A549 (cell line): ENCODE results near the gene HIVEP3. TPM values are rescaled to one million over a fixed set of nuclear protein-coding genes. Genes with fewer than 3 reads are reported as not detected.

Experiments used
- ATAC-seq, 2 experiments: fragments of 200-7000 bp in 1 of 2; fragments of >200 bp in 1 of 2; cut with Nextera tagmentation in 1 of 2; cut with Tn5 transposase in 1 of 2; 3 replicates each; pipeline versions ENCODE4 v1.8.0 to v1.9.1; 2018 to 2020; ENCODE audit warnings: mild to moderate bottlenecking in 1 of 2, moderate library complexity in 1 of 2
- CTCF ChIA-PET: fragments of 300-600 bp; sonication (Branson Sonifier 250); formaldehyde crosslinking; extraction: SDS; loops from one replicate; lab custom pipeline; 2021; ENCODE audit warnings: antibody characterized with exemption, inconsistent platforms; lab: Yijun Ruan, JAX
- POLR2A ChIA-PET: fragments of 350-600 bp; formaldehyde crosslinking; extraction: SDS; loops from one replicate; lab custom pipeline; 2021; ENCODE audit warnings: antibody characterized with exemption, inconsistent platforms; lab: Yijun Ruan, JAX
- DNase-seq, 2 experiments: peaks; one replicate each; pipeline versions ENCODE4 v3.0.0 to v3.0.0-alpha.2; 2011 to 2016; ENCODE audit warnings: low read depth in 1 of 2, low spot score in 1 of 2
- FAIRE-seq: peaks from 2 replicates; lab custom pipeline; 2011; peaks lifted over from hg19 to GRCh38; lab: Jason Lieb, UNC
- H3K27ac ChIP-seq, 2 experiments: fragments of >200 bp; sonication (Bioruptor Twin); formaldehyde crosslinking; 3 replicates each; pipeline ENCODE4 v1.5.1; 2016 to 2017
- H3K4me1 ChIP-seq: fragments of >200 bp; sonication (Bioruptor Twin); formaldehyde crosslinking; 3 replicates; pipeline ENCODE4 v1.6.1; 2016
- H3K4me2 ChIP-seq: fragments of >200 bp; sonication (Bioruptor Twin); formaldehyde crosslinking; 3 replicates; pipeline ENCODE4 v1.6.1; 2016
- H3K4me3 ChIP-seq: fragments of >200 bp; sonication (Bioruptor Twin); formaldehyde crosslinking; 3 replicates; pipeline ENCODE4 v1.5.1; 2016
- H3K9me3 ChIP-seq: fragments of >200 bp; sonication (Bioruptor Twin); formaldehyde crosslinking; 3 replicates; pipeline ENCODE4 v1.6.1; 2016
- BCL3 ChIP-seq: fragments of >200 bp; sonication (Bioruptor Twin); formaldehyde crosslinking; IDR thresholded peaks from 3 replicates; pipeline ENCODE4 v1.6.1; 2016
- CHD2 ChIP-seq: fragments of 150-350 bp; IDR thresholded peaks from 2 replicates; pipeline ENCODE4 v1.6.1; 2014; ENCODE audit warnings: low read length; ENCODE audit not compliant: partially characterized antibody
- EHF ChIP-seq: fragments of 250-450 bp; sonication (Bioruptor Pico); IDR thresholded peaks from 2 replicates; pipeline ENCODE4 v1.5.0; 2020; ENCODE audit warnings: mild to moderate bottlenecking
- ELK1 ChIP-seq: fragments of 150-350 bp; IDR thresholded peaks from 2 replicates; pipeline ENCODE4 v1.6.1; 2014; ENCODE audit warnings: low read depth, mild to moderate bottlenecking, low read length
- FOSL2 ChIP-seq, 2 experiments: fragments of 450-650 bp in 1 of 2; fragments of >200 bp in 1 of 2; sonication (Bioruptor Twin) in 1 of 2; formaldehyde crosslinking; IDR thresholded peaks; 2 replicates each; pipeline versions ENCODE4 v1.5.0 to v1.6.1; 2016 to 2020; ENCODE audit warnings: mild to moderate bottlenecking in 1 of 2, moderate library complexity in 1 of 2
- HMGXB4 ChIP-seq: fragments of 250-450 bp; sonication (Bioruptor Pico); IDR thresholded peaks from 2 replicates; pipeline ENCODE4 v1.5.0; 2021; ENCODE audit warnings: mild to moderate bottlenecking, moderate library complexity, borderline replicate concordance
- JUN ChIP-seq, 2 experiments: fragments of >200 bp; sonication (Bioruptor Twin); formaldehyde crosslinking; IDR thresholded peaks; 2 replicates in 1 of 2; 3 replicates in 1 of 2; pipeline ENCODE4 v1.6.1; 2016 to 2017
- KDM1A ChIP-seq: fragments of 200-600 bp; sonication (generic); IDR thresholded peaks from 2 replicates; pipeline ENCODE4 v1.6.1; 2016; ENCODE audit warnings: low read depth, mild to moderate bottlenecking
- MAZ ChIP-seq: fragments of 150-350 bp; IDR thresholded peaks from 2 replicates; pipeline ENCODE4 v1.6.1; 2014; ENCODE audit warnings: antibody characterized with exemption, low read depth, low read length, borderline replicate concordance
- NPAS2 ChIP-seq: fragments of 250-450 bp; sonication (Bioruptor Pico); IDR thresholded peaks from 2 replicates; pipeline ENCODE4 v1.8.0; 2022; ENCODE audit warnings: mild to moderate bottlenecking, moderate library complexity, borderline replicate concordance
- PBX3 ChIP-seq: IDR thresholded peaks from 2 replicates; pipeline ENCODE4 v1.6.1; 2012
- PHF8 ChIP-seq: fragments of 200-600 bp; sonication (generic); IDR thresholded peaks from 2 replicates; pipeline ENCODE4 v1.6.1; 2016; ENCODE audit warnings: low read depth, mild to moderate bottlenecking, antibody characterized with exemption, moderate library complexity, borderline replicate concordance
- RAD21 ChIP-seq, 2 experiments: fragments of >200 bp in 1 of 2; sonication (Bioruptor Twin) in 1 of 2; formaldehyde crosslinking in 1 of 2; IDR thresholded peaks in 1 of 2; conservative IDR thresholded peaks in 1 of 2; 2 replicates in 1 of 2; 3 replicates in 1 of 2; pipeline ENCODE4 v1.6.1; 2012 to 2018; ENCODE audit warnings: inconsistent platforms in 1 of 2
- RNF2 ChIP-seq: fragments of 200-600 bp; sonication (generic); IDR thresholded peaks from 2 replicates; pipeline ENCODE4 v1.6.1; 2016; ENCODE audit warnings: low read depth, mild to moderate bottlenecking, antibody characterized with exemption, moderate library complexity, borderline replicate concordance
- SMC3 ChIP-seq: fragments of >200 bp; sonication (Bioruptor Twin); formaldehyde crosslinking; IDR thresholded peaks from 3 replicates; pipeline ENCODE4 v1.6.1; 2018; ENCODE audit warnings: inconsistent platforms
- TP53 ChIP-seq: fragments of 250-450 bp; sonication (Bioruptor Pico); IDR thresholded peaks from 2 replicates; pipeline ENCODE4 v1.5.0; 2021; ENCODE audit warnings: mild to moderate bottlenecking, moderate library complexity
- ZC3H11A ChIP-seq: fragments of 450-650 bp; IDR thresholded peaks from 2 replicates; pipeline ENCODE4 v1.6.1; 2014; ENCODE audit warnings: antibody characterized with exemption, mild to moderate bottlenecking
- WGBS: methylation state at CpG from one replicate; pipeline ENCODE4 v1.1.6; 2017; ENCODE audit errors: missing lambda C conversion rate; 5-methylcytosine and 5-hydroxymethylcytosine counted together
- polyA plus RNA-seq, 4 experiments: library from polyadenylated mRNA; depleted of rRNA in 3 of 4; stranded (reverse); fragments of >200 nt; fragmentation: RNase III in 1 of 4; extraction: RNeasy Plus Mini Kit Qiagen cat#74134 plus additional on column Dnase treatment in 1 of 4; gene quantifications; 2 replicates in 3 of 4; 3 replicates in 1 of 4; pipeline ENCODE4 v1.2.3, GENCODE V29; 2011 to 2017

HIVEP3 gene
- polyA plus RNA-seq, 2 of the 4 experiments (the other 2 are of a cell fraction), result 1.5 to 2.0 TPM

- ChIA-PET POLR2A (no interaction called here), CTCF (interaction anchor here (1.6 kb wide), 1 partner anchor 84 kb away, joined by 4 read pairs; no protein-coding TSS in a partner anchor)
- Histone ChIP-seq H3K9me3 (no peaks in the 10 kb centered on the region), H3K27ac (no peak overlapping the region), H3K4me3 (no peak overlapping the region), H3K4me2 (no peak overlapping the region), H3K4me1 (peaks cover 10% of the 10 kb centered on the region; the same call in 1 of the 3 replicates)
- no peak for DNase-seq
- 82% methylated on average over 10 of the region's 12 CpGs for WGBS
- FAIRE-seq, result no peak
- ATAC-seq, result no peak
- TF ChIP-seq PHF8 (no peak), RAD21 (conservative IDR thresholded peaks at IDR 0.05 in 1 of 2, IDR thresholded peaks at IDR 0.05 in 1 of 2) (no peak), KDM1A (no peak), RNF2 (no peak), TP53 (no peak)
Observed at GRCh38 chr1:41658431-41659158, 260.1 kb downstream of the HIVEP3 start.

GRCh38 chr1:41657679-41658295 lies 260.9 kb downstream of the HIVEP3 start:
- Histone ChIP-seq H3K4me2 (no peak overlapping the region), H3K4me1 (peaks cover 7% of the 10 kb centered on the region; the same call in 1 of the 3 replicates), H3K27ac (no peak overlapping the region), H3K4me3 (no peak overlapping the region), H3K9me3 (no peaks in the 10 kb centered on the region)
- ChIA-PET CTCF (no interaction called here), POLR2A (no interaction called here)
- TF ChIP-seq FOSL2 (IDR thresholded peaks at IDR 0.05) (no peak), FOSL2 (CRISPR knock-in tag; IDR thresholded peaks at IDR 0.05) (no peak), ZC3H11A (no peak), EHF (CRISPR knock-in tag) (no peak), CHD2 (no peak), BCL3 (no peak), NPAS2 (no peak), MAZ (no peak), SMC3 (no peak), JUN (IDR thresholded peaks at IDR 0.05) (no peak), ELK1 (no peak), KDM1A (no peak), PBX3 (no peak), HMGXB4 (CRISPR knock-in tag) (no peak)
- WGBS, result 83% methylated on average over 7 of the region's 7 CpGs
- no peak for FAIRE-seq
- no peak for DNase-seq
- no peak for ATAC-seq
